ENCODE results near the gene CDK13. TPM values are rescaled to one million over a fixed set of nuclear protein-coding genes. Genes with fewer than 3 reads are reported as not detected.

CDK13 gene
- total RNA-seq, 1 donor from 2014 or later, result 45.3 TPM

DNA sequence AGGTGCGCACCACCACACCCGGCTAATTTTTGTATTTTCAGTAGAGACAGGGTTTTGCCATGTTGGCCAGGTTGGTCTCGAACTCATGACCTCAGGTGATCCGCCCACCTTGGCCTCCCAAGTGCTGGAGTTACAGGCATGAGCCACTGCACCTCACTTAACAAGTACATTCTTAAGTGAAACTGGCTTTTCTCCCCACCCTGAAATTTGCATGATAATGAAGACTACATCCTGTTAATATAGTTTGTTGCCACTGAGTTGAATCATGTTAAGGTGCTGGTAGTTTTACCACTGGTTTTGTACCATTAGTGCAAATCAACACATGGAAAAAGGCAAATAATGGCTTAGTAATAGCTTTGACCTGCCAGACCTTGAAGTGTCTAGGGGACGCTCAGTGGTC lies 122.2 kb downstream of the CDK13 start:
- no peaks in the 10 kb centered on the region for H4K20me1 ChIP-seq (ENCODE audit: insufficient read depth, low read length)
- FAIRE-seq, result no peak
- no peaks in the 10 kb centered on the region for H3K4me1 ChIP-seq (ENCODE audit: insufficient read depth, low read length)
- no peak overlapping the region for H2AFZ ChIP-seq (ENCODE audit: low read depth, low read length)
- no peak overlapping the region for H3K4me3 Mint-ChIP-seq (ENCODE audit: unreplicated experiment)
- H3K27me3 Mint-ChIP-seq (ENCODE audit: low read depth, unreplicated experiment), result no peaks in the 10 kb centered on the region
- no peaks in the 10 kb centered on the region for H3K9me3 Mint-ChIP-seq (ENCODE audit: unreplicated experiment)
- TF ChIP-seq, protein P1, sequence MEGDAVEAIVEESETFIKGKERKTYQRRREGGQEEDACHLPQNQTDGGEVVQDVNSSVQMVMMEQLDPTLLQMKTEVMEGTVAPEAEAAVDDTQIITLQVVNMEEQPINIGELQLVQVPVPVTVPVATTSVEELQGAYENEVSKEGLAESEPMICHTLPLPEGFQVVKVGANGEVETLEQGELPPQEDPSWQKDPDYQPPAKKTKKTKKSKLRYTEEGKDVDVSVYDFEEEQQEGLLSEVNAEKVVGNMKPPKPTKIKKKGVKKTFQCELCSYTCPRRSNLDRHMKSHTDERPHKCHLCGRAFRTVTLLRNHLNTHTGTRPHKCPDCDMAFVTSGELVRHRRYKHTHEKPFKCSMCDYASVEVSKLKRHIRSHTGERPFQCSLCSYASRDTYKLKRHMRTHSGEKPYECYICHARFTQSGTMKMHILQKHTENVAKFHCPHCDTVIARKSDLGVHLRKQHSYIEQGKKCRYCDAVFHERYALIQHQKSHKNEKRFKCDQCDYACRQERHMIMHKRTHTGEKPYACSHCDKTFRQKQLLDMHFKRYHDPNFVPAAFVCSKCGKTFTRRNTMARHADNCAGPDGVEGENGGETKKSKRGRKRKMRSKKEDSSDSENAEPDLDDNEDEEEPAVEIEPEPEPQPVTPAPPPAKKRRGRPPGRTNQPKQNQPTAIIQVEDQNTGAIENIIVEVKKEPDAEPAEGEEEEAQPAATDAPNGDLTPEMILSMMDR (IDR thresholded peaks at IDR 0.05; ENCODE audit: insufficient read depth, low read depth, low read length), result no peak
- TF ChIP-seq EZH2 (IDR thresholded peaks at IDR 0.05; ENCODE audit: insufficient read depth, low read length), result no peak
- H3K36me3 Mint-ChIP-seq (ENCODE audit: low read depth, unreplicated experiment), result peaks cover 1% of the 10 kb centered on the region
- no peak overlapping the region for H3K4me3 ChIP-seq (ENCODE audit: insufficient read depth, low read depth, low read length)
- no peak overlapping the region for H3K27ac Mint-ChIP-seq (ENCODE audit: unreplicated experiment)
- H3K9ac ChIP-seq (ENCODE audit: low read length), result no peak overlapping the region
- H3K27ac ChIP-seq (ENCODE audit: low read depth, low read length), result no peak overlapping the region
- H3K4me2 ChIP-seq (ENCODE audit: low read length), result no peak overlapping the region
- no peaks in the 10 kb centered on the region for H3K9me3 ChIP-seq (ENCODE audit: insufficient read depth, low read depth, low read length)
- no peaks in the 10 kb centered on the region for H3K4me1 Mint-ChIP-seq (ENCODE audit: low read depth, unreplicated experiment)
- DNase-seq (ENCODE audit: low read depth), result no peak
- no peaks in the 10 kb centered on the region for H3K36me3 ChIP-seq (ENCODE audit: insufficient read depth, low read length)
- no peaks in the 10 kb centered on the region for H3K79me2 ChIP-seq (ENCODE audit: insufficient read depth, low read length)
- no peaks in the 10 kb centered on the region for H3K27me3 ChIP-seq (ENCODE audit: insufficient read depth, low read length)

- no peaks in the 10 kb centered on the region for H4K20me1 ChIP-seq (ENCODE audit: insufficient read depth, low read length)
- Mint-ChIP-seq H3K4me1 (ENCODE audit: low read depth, unreplicated experiment) (no peaks in the 10 kb centered on the region), H3K4me3 (ENCODE audit: unreplicated experiment) (no peak overlapping the region), H3K9me3 (ENCODE audit: unreplicated experiment) (no peaks in the 10 kb centered on the region), H3K36me3 (ENCODE audit: low read depth, unreplicated experiment) (peaks cover 1% of the 10 kb centered on the region), H3K27me3 (ENCODE audit: low read depth, unreplicated experiment) (no peaks in the 10 kb centered on the region), H3K27ac (ENCODE audit: unreplicated experiment) (no peak overlapping the region)
- no peak for FAIRE-seq
- no peak overlapping the region for H3K27ac ChIP-seq (ENCODE audit: low read depth, low read length)
- H3K4me2 ChIP-seq (ENCODE audit: low read length), result no peak overlapping the region
- H3K79me2 ChIP-seq (ENCODE audit: insufficient read depth, low read length), result no peaks in the 10 kb centered on the region
- no peaks in the 10 kb centered on the region for H3K36me3 ChIP-seq (ENCODE audit: insufficient read depth, low read length)
- H3K9me3 ChIP-seq (ENCODE audit: insufficient read depth, low read depth, low read length), result no peaks in the 10 kb centered on the region
- no peak for TF ChIP-seq EZH2 (IDR thresholded peaks at IDR 0.05; ENCODE audit: insufficient read depth, low read length)
- H3K4me3 ChIP-seq (ENCODE audit: insufficient read depth, low read depth, low read length), result no peak overlapping the region
- no peaks in the 10 kb centered on the region for H3K27me3 ChIP-seq (ENCODE audit: insufficient read depth, low read length)
- DNase-seq (ENCODE audit: low read depth), result no peak
- no peak overlapping the region for H3K9ac ChIP-seq (ENCODE audit: low read length)
- no peak overlapping the region for H2AFZ ChIP-seq (ENCODE audit: low read depth, low read length)
- H3K4me1 ChIP-seq (ENCODE audit: insufficient read depth, low read length), result no peaks in the 10 kb centered on the region
These were observed 123.2 kb downstream of the CDK13 start for GRCh38 chr7:40073239-40073638.

GRCh38 chr7:40077849-40078248 lies 127.8 kb downstream of the CDK13 start:
- Histone ChIP-seq H3K9ac (ENCODE audit: low read length) (no peak overlapping the region), H3K36me3 (ENCODE audit: insufficient read depth, low read length) (peaks cover 5% of the 10 kb centered on the region), H3K4me1 (ENCODE audit: insufficient read depth, low read length) (no peaks in the 10 kb centered on the region), H3K4me2 (ENCODE audit: low read length) (no peak overlapping the region), H3K27me3 (ENCODE audit: insufficient read depth, low read length) (no peaks in the 10 kb centered on the region), H3K27ac (ENCODE audit: low read depth, low read length) (no peak overlapping the region), H2AFZ (ENCODE audit: low read depth, low read length) (no peak overlapping the region), H3K9me3 (ENCODE audit: insufficient read depth, low read depth, low read length) (no peaks in the 10 kb centered on the region), H3K4me3 (ENCODE audit: insufficient read depth, low read depth, low read length) (no peak overlapping the region), H3K79me2 (ENCODE audit: insufficient read depth, low read length) (no peaks in the 10 kb centered on the region), H4K20me1 (ENCODE audit: insufficient read depth, low read length) (no peaks in the 10 kb centered on the region)
- H3K4me1 Mint-ChIP-seq (ENCODE audit: low read depth, unreplicated experiment), result no peaks in the 10 kb centered on the region
- no peaks in the 10 kb centered on the region for H3K27me3 Mint-ChIP-seq (ENCODE audit: low read depth, unreplicated experiment)
- H3K27ac Mint-ChIP-seq (ENCODE audit: unreplicated experiment), result no peak overlapping the region
- DNase-seq (ENCODE audit: low read depth) (no peak), FAIRE-seq (no peak)
- H3K9me3 Mint-ChIP-seq (ENCODE audit: unreplicated experiment), result no peaks in the 10 kb centered on the region
- TF ChIP-seq, protein P1 (IDR thresholded peaks at IDR 0.05; ENCODE audit: insufficient read depth, low read depth, low read length), result no peak
- no peak for TF ChIP-seq EZH2 (IDR thresholded peaks at IDR 0.05; ENCODE audit: insufficient read depth, low read length)
- H3K36me3 Mint-ChIP-seq (ENCODE audit: low read depth, unreplicated experiment), result peaks cover 1% of the 10 kb centered on the region
- H3K4me3 Mint-ChIP-seq (ENCODE audit: unreplicated experiment), result no peak overlapping the region

Measured in astrocyte (in vitro differentiated cells and primary cell).